RWPE2 (cell line): ENCODE measurements around the gene CASP2.
"Not testable (repeated sequence)": the region's sequence is repeated elsewhere in the genome, so short reads cannot be mapped to it uniquely, and the experiment has no call there.

Experiments
- ATAC-seq: fragments of 200-7000 bp; cut with Tn5 transposase; 3 replicates; pipeline ENCODE4 v1.9.1; 2021; ENCODE audit warnings: low read depth
- DNase-seq: peaks from one replicate; pipeline ENCODE4 v3.0.0-alpha.2; 2020; ENCODE audit warnings: low spot score
- H3K27ac ChIP-seq: fragments of 450-650 bp; 2 replicates; pipeline ENCODE4 v1.5.1; 2017; ENCODE audit warnings: mild to moderate bottlenecking; ENCODE audit not compliant: poor library complexity, severe bottlenecking
- H3K27me3 ChIP-seq: fragments of 250-450 bp; sonication (Bioruptor Pico); 2 replicates; pipeline ENCODE4 v1.5.1; 2021; ENCODE audit warnings: mild to moderate bottlenecking, moderate library complexity; ENCODE audit not compliant: insufficient read depth, poor library complexity, severe bottlenecking
- H3K36me3 ChIP-seq: fragments of 250-450 bp; sonication (Bioruptor Pico); 2 replicates; pipeline ENCODE4 v1.5.1; 2020; ENCODE audit warnings: low read depth, mild to moderate bottlenecking, moderate library complexity
- H3K4me1 ChIP-seq: fragments of 250-450 bp; sonication (Bioruptor Pico); 2 replicates; pipeline ENCODE4 v1.5.1; 2021; ENCODE audit warnings: mild to moderate bottlenecking, moderate library complexity; ENCODE audit not compliant: insufficient read depth, poor library complexity, severe bottlenecking
- H3K4me3 ChIP-seq: fragments of 250-450 bp; sonication (Bioruptor Pico); 2 replicates; pipeline ENCODE4 v1.5.1; 2021; ENCODE audit warnings: mild to moderate bottlenecking, moderate library complexity; ENCODE audit not compliant: severe bottlenecking
- H3K9me3 ChIP-seq: fragments of 250-450 bp; sonication (Bioruptor Pico); 2 replicates; pipeline ENCODE4 v1.5.1; 2021; ENCODE audit warnings: mild to moderate bottlenecking, moderate library complexity; ENCODE audit not compliant: severe bottlenecking
- CTCF ChIP-seq: fragments of 450-650 bp; IDR thresholded peaks from one replicate; pipeline ENCODE4 v1.5.1; 2017; ENCODE audit warnings: mild to moderate bottlenecking, moderate library complexity; ENCODE audit not compliant: poor library complexity, severe bottlenecking

CASP2 gene

GRCh38 chr7:143261901-143262300 is 26.2 kb upstream of the CASP2 start:
- H3K9me3 ChIP-seq = no peaks in the 10 kb centered on the region

DNA sequence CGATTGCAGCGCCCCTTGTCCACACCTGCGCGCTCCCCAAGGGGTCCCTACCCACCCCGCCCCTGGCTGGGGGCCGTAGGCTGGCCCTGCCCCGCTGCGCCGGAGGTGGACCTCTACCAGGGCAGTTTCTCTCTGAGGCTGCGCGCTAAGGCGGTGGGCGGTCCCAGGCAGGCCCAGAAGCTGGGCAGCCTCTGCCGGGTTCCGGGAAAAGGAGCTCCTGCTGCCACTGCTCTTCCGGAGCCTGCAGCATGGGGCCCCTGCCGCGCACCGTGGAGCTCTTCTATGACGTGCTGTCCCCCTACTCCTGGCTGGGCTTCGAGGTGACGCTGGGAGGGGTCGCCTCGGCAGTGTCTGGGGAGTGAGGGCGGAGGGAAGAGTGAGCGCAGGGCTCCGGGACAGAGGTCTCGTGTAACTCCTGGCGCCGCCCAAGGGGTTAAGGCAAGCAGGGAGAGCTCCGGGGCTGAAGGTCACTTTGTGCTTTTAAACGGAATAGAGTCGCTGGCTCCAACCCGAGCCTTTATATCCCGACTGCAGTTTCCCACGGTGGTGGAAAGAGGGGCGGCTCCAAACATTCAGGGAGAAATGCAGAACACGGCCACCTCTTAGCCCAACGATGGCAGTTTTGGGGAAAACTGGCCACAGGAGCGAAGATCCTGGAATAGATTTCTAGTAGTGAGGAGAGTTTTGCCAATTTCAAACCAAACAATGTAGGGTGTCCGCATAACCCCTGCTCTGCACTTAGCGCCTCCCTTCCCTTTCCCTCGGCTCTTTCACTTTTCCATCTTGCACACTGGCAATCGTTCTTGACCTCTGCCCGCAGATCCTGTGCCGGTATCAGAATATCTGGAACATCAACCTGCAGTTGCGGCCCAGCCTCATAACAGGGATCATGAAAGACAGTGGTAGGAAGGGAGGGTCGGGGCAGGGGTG is 24.6 kb upstream of the CASP2 start, which contains the start of gene GSTK1:
GSTK1 (plus strand) TSS at position 176 of the 930 bp plus-strand sequence; CDS start at position 249, 73 bp downstream.
- peaks cover 11% of the 10 kb centered on the region for H3K4me1 ChIP-seq
- peak; percentile 97 for ATAC-seq

More at GRCh38 chr7:143261901-143262300, 26.2 kb upstream of the CASP2 start:
- Histone ChIP-seq H3K4me1 (peaks cover 11% of the 10 kb centered on the region), H3K27ac (no peak overlapping the region), H3K27me3 (no peaks in the 10 kb centered on the region), H3K36me3 (peaks cover 13% of the 10 kb centered on the region), H3K4me3 (no peak overlapping the region)
- TF ChIP-seq CTCF = no peak
- DNase-seq (no peak), ATAC-seq (no peak)

DNA sequence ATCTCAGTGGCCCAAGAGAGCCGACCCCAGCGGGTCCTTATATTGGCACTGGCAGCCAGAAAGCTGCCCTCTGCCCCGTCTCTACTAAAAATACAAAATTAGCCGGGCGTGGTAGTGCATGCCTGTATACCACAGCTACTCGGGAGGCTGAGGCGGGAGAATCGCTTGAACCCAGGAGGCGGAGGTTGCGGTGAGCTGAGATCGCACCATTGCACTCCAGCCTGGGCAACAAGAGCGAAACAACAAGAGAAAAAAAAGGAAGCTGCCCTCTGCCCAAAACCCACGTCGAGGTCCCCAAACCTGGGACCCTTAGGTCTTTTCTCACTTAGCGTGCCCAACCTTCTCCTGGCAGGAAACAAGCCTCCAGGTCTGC is 24.0 kb upstream of the CASP2 start:
- H3K27me3 ChIP-seq, H3K27ac ChIP-seq, H3K4me1 ChIP-seq, DNase-seq, H3K9me3 ChIP-seq, ATAC-seq: not testable (repeated sequence)
- H3K36me3 ChIP-seq = peaks cover 27% of the 10 kb centered on the region
- peak overlapping the region; percentile 84 for H3K4me3 ChIP-seq

More for the DNA sequence above, 24.6 kb upstream of the CASP2 start, which contains the start of gene GSTK1:
- Histone ChIP-seq H3K27ac (peak within 1 kb of the TSS; percentile 2), H3K9me3 (no peaks in the 10 kb centered on the region), H3K4me3 (peak within 1 kb of the TSS; percentile 84), H3K36me3 (peaks cover 27% of the 10 kb centered on the region), H3K27me3 (no peaks in the 10 kb centered on the region)
- TF ChIP-seq CTCF = no peak
- DNase-seq = peak; percentile 75

DNA sequence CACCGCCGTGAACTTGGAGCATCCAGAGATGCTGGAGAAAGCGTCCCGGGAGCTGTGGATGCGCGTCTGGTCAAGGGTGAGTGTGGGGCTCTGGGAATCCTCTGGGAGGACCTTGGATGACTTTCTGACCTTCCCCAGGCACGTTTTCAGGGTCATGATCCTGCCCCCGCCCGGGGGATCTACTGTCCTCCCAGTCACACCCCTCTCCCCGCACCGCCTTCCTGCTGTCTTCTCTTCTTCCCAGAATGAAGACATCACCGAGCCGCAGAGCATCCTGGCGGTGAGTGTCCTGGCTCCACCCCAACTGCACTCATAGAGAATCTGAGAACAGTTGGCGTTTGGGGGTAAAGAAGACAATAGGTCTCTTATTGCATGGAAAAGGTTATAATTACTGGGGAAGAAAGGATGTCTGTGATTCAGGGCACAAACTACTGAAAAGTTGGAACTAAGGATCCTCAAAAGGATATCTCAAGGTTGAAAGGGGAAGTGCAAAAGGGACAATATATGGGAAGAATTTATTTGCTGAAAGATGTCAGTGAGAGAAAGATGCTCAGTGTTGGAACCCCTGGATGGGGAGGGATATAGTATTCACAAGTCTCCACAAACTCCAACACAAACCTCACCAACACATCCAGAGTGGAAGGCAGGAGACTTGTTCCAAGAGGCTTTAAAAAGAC is 23.0 kb upstream of the CASP2 start:
- no peak for TF ChIP-seq CTCF
- no peak overlapping the region for H3K4me3 ChIP-seq
- H3K27me3 ChIP-seq = no peaks in the 10 kb centered on the region
- H3K27ac ChIP-seq = no peak overlapping the region
- DNase-seq (no peak), ATAC-seq (no peak)
- no peaks in the 10 kb centered on the region for H3K4me1 ChIP-seq
- peaks cover 35% of the 10 kb centered on the region for H3K36me3 ChIP-seq
- no peaks in the 10 kb centered on the region for H3K9me3 ChIP-seq

DNA sequence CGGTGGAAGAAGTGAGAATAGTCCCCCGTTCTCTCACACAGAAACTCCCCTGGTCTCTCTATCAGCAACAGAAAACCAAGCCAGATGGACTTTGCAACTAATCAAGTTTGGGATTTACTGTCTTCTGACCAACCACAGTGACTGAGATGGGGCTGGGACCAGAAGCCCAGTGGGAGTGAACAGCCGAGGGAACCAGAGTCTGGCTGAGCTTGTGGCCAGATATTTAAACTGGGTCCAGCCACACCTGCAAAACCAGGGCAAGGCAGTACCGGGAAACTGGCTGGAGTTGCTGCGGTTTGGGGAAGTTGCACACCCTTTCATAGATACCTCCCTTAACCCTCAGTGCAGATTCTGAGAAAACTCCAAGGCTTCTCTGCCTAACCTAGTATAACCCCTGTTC is 18.9 kb upstream of the CASP2 start:
- ATAC-seq = no peak
- DNase-seq = no peak
- Histone ChIP-seq H3K27me3 (no peaks in the 10 kb centered on the region), H3K9me3 (no peaks in the 10 kb centered on the region), H3K27ac (no peak overlapping the region), H3K4me1 (no peaks in the 10 kb centered on the region), H3K4me3 (no peak overlapping the region), H3K36me3 (peaks cover 35% of the 10 kb centered on the region)
- TF ChIP-seq CTCF = no peak
